Stimulated activated CD4-positive, alpha-beta T cell treated with anti-CD3 and anti-CD28 coated beads, Interleukin-2, amount 100 ng/mL, for 24 hours (primary cell): ENCODE data around the gene PMVK.

ENCODE experiments used
- DNase-seq, 2 donors: peaks; one replicate each; pipeline ENCODE4 v3.0.0-alpha.2; 2020

PMVK gene

DNA sequence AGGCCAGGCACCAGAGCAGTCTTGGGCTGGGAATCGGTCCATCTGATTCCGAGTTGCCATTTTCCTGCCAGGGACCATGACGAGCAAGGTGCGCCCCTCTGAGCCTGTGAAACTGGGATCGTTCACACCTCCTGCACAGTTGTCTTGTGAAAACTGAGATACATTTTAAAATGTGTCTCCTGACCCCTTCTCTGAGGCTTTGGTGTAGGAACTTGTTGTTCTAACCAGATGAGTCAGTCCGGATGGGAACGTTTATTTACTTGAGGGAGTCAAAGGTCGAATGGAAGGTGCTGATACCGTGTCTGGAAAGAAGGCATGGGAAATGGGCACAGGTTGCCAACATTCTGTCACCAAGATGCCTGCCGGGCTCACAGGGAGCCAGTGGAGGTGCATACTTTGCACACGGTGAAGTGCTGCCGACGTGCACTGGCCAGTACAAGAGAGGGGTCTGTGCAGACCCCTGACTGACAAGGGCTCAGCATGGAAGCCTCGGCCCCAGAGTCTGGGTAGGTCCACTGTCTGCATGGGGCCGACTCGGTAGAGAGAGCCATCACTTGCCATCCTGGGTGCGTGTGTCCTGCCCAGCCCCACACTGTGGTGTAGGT, 59.0 kb downstream of the PMVK start:
- no peak for DNase-seq

DNA sequence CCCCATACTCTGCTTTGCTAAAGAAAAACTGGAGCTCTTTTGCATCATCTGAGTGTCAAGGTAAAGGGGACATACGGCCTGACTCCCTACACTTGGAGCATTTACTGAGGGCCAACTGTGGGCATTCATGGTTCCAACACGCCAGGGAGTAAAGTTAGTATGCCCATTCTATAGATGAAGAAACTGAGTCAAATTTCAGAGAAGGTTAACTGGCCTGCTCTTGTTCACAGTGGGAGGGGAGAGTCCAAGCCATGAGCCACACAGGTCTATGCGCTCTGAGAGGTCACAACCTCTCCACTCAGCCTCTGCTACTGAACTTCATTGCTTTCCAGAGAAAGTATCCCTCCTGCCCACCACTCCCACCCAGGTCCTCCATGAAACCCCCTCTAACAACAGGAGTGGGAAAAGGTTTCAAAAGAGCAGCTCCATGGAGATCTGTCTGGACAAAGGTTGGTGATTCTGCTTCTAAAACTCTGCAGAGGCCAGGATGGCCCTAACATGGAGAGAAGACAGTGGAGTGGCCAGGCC, 59.6 kb downstream of the PMVK start:
- DNase-seq = no peak
